SK-MEL-5 (cell line): ENCODE results near the gene CES2. TPM values are rescaled to one million over a fixed set of nuclear protein-coding genes. Genes with fewer than 3 reads are reported as not detected.

ENCODE experiments used
- DNase-seq: peaks from one replicate; pipeline ENCODE4 v3.0.0-alpha.2; 2016; ENCODE audit warnings: low read depth, low spot score
- in situ Hi-C: cut with HindIII; loops from 2 replicates; pipeline ENCODE4 v1.10.0; 2016; ENCODE audit warnings: low sequenced_read_pairs, high pct_unique_total_duplicates, low pct_unique_long_range_greater_than_20kb
- total RNA-seq: library from RNA; depleted of rRNA; stranded (reverse); fragments of >200 nt; shearing (Covaris generic); gene quantifications from 2 replicates; pipeline ENCODE4 v1.2.3, GENCODE V29; 2014

The CES2 gene
- total RNA-seq, 1 experiment from 2014 or later, result 14.8 TPM

DNA sequence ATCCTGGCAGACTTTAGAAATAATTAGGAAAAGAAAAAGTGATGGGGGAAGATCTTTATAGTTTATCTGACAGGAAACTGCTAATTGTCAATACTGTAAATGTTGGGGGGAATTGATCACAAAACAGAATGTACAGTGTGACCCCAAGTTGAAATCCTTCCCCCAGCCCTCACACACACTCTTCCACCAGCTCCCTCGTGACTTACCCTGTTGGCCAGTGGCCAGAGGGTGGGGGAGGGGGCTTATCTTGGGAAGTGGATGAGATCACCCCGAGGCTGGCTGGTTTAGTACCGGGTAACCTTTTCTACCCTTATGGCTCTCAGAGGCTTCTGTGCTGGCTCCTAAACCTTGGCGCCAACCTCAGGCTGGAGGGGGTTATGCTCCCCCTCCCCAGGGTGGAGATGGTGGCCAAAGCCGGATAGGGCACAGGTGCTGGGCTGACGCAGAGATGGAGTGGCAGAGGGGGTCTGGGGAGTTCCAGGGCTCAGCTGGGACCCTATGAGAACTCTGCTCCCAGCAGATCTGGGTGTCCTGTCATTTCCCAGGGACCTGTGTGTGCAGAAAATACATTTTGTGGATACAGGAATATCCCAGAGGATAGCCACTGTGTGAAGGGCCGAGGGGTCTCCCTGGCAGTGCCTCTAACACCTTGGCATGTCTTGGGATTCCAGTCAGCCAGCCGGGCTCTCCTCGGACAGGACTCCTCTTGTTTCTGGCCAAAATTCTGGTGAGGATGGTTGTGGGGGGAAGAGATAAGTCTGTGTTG is 35.2 kb upstream of the CES2 start:
- in situ Hi-C loops, result no loop called here
- no peak for DNase-seq

DNA sequence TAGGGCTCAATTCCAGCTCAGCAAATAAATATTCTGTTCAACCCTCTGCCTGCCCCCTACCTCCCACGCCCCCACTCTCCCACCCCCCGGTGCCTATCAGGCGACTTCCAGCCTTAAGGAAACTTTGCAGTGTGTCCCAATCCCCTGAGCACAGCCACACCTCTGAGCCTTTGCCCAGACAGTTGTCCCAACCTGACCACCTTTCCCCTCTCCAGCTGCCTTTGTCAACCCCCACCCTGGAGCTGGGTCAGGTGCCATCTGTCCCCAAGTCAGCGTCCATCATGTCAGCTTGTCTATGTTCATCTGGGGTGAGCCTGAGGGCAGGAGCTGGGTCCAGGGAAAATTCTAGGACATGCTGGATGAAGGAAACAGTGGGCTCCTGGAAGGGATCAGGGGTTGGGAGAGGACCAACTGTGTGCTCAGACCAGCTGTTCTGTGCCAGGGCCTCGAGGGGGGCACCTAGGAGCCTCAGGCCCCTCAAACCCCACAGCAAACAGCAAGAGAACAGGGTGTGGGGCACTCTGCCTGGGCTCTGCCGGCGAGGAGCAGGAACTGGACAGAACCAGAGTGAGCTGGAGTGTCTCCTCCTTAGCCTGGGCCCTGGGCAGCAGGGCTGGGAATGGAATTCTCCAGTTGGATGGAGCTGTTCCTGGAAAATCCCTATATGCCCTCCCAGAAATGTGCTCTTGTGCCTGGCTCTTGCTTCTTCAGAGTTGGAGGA is 34.4 kb upstream of the CES2 start:
- in situ Hi-C loops, result no loop called here
- no peak for DNase-seq

GRCh38 chr16:66901626-66902025 is 33.7 kb upstream of the CES2 start:
- in situ Hi-C loops, result no loop called here
- DNase-seq, result no peak

- in situ Hi-C loops, result no loop called here
- DNase-seq, result no peak
These were observed 32.4 kb upstream of the CES2 start for GRCh38 chr16:66902648-66903543.

GRCh38 chr16:66903544-66904427 is 31.5 kb upstream of the CES2 start:
- in situ Hi-C loops, result no loop called here
- no peak for DNase-seq

DNA sequence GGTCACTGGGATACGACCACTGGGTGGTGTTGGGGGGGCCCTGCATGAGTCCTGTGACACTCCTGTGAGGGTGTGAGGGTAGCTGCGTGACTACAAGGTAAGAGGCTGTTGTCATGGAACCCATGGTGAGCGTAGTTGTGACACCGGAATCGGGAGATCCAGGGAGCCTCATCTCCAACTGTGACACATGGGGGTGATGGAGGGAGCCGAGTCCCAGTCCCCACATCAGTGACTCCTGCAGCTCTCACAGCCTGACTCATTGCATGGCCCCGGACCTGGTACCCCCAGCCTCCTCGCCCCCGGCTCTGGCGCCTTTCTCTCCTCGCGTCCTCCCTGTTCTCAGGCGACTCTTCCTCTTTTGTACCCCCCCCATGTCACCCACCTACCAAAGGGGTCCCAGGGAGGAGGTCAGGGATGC is 30.9 kb upstream of the CES2 start:
- DNase-seq, result no peak

GRCh38 chr16:66904846-66905632 is 30.3 kb upstream of the CES2 start:
- DNase-seq, result no peak
- in situ Hi-C loops, result no loop called here

More for the DNA sequence above, 30.9 kb upstream of the CES2 start:
- in situ Hi-C loops, result no loop called here

- in situ Hi-C loops, result no loop called here
- peak; percentile 19 for DNase-seq
These were observed 29.4 kb upstream of the CES2 start for GRCh38 chr16:66905633-66906539.

DNA sequence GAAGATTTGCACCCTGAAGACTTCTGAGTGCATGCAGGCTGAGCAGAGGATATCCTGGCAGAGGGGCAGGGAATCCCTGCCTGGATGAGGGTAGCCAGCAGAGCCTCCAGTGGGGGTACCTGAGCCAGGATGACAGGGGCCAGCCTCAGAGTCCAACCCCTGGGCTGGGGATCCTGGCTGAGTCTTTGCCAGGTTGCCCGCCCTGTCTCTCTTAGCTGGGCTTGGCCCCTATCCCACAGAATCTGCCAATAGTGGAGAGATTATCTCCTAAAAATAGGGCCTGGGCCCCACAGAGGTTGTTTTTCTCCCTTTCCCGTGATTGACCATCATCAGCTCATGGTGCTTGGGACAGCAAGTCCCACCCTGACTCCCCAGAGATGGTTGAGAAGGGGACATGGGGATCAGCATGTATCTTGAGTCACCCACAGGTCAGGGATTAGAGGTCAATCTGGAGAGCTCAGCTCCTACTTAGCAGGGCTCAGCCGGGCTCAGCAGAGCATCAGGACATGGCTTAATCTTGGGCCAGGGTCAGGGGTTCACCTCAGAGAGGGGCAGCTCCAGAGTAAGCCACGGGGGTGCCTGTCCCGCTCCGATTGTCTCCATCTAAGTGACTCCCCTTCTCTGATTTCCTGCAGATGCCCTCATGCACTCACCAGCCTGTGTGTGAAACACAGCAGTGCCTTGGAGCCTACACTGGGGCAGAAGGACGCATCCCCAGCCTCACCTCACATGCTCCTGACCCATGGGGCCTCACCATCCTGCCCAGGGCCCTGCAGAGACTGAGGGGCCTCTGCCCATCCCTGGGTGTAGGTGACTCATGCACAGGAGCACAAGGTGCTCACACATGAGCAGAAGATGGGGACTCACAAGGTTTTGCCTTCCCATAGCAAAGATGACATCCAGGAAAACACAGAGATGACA is 28.1 kb upstream of the CES2 start:
- DNase-seq, result no peak
- in situ Hi-C loops, result no loop called here

GRCh38 chr16:66908116-66908515 is 27.2 kb upstream of the CES2 start:
- in situ Hi-C loops, result no loop called here
- DNase-seq, result no peak

GRCh38 chr16:66908762-66909559 is 26.4 kb upstream of the CES2 start:
- no peak for DNase-seq
- in situ Hi-C loops, result no loop called here

GRCh38 chr16:66910175-66910940 is 25.0 kb upstream of the CES2 start:
- DNase-seq, result no peak
- in situ Hi-C loops, result no loop called here

GRCh38 chr16:66911112-66911511 is 24.2 kb upstream of the CES2 start:
- in situ Hi-C loops, result no loop called here

More at GRCh38 chr16:66911112-66911511, 24.2 kb upstream of the CES2 start:
- DNase-seq, result no peak
